Measurements from ENCODE around the gene ARHGAP22. TPM values are rescaled to one million over a fixed set of nuclear protein-coding genes. Genes with fewer than 3 reads are reported as not detected.

The ARHGAP22 gene
- total RNA-seq, 1 donor from 2014 or later = 1.9 TPM

GRCh38 chr10:48576501-48576900 lies 28.4 kb downstream of the ARHGAP22 start:
- Mint-ChIP-seq H3K27me3 (ENCODE audit: unreplicated experiment) (no peaks in the 10 kb centered on the region), H3K4me3 (ENCODE audit: unreplicated experiment) (no peak overlapping the region)

GRCh38 chr10:48575901-48576300 lies 29.0 kb downstream of the ARHGAP22 start:
- TF ChIP-seq CTCF (IDR thresholded peaks at IDR 0.05; ENCODE audit: unreplicated experiment) = no peak
- Mint-ChIP-seq H3K9me3 (ENCODE audit: unreplicated experiment) (no peaks in the 10 kb centered on the region), H3K4me1 (ENCODE audit: unreplicated experiment) (peaks cover 6% of the 10 kb centered on the region), H3K4me3 (ENCODE audit: unreplicated experiment) (no peak overlapping the region), H3K27ac (ENCODE audit: unreplicated experiment) (no peak overlapping the region), H3K27me3 (ENCODE audit: unreplicated experiment) (no peaks in the 10 kb centered on the region), H3K36me3 (ENCODE audit: low read depth, unreplicated experiment) (no peaks in the 10 kb centered on the region)
- no peak for DNase-seq (ENCODE audit: low spot score)

More at GRCh38 chr10:48576501-48576900, 28.4 kb downstream of the ARHGAP22 start:
- H3K9me3 Mint-ChIP-seq (ENCODE audit: unreplicated experiment) = no peaks in the 10 kb centered on the region
- no peak for TF ChIP-seq CTCF (IDR thresholded peaks at IDR 0.05; ENCODE audit: unreplicated experiment)
- H3K27ac Mint-ChIP-seq (ENCODE audit: unreplicated experiment) = no peak overlapping the region
- H3K4me1 Mint-ChIP-seq (ENCODE audit: unreplicated experiment) = peaks cover 6% of the 10 kb centered on the region
- H3K36me3 Mint-ChIP-seq (ENCODE audit: low read depth, unreplicated experiment) = no peaks in the 10 kb centered on the region
- DNase-seq (ENCODE audit: low spot score) = no peak

GRCh38 chr10:48574817-48575380 lies 30.0 kb downstream of the ARHGAP22 start:
- Mint-ChIP-seq H3K4me1 (ENCODE audit: unreplicated experiment) (peaks cover 6% of the 10 kb centered on the region), H3K36me3 (ENCODE audit: low read depth, unreplicated experiment) (no peaks in the 10 kb centered on the region), H3K4me3 (ENCODE audit: unreplicated experiment) (no peak overlapping the region), H3K9me3 (ENCODE audit: unreplicated experiment) (no peaks in the 10 kb centered on the region), H3K27ac (ENCODE audit: unreplicated experiment) (no peak overlapping the region), H3K27me3 (ENCODE audit: unreplicated experiment) (no peaks in the 10 kb centered on the region)
- no peak for DNase-seq (ENCODE audit: low spot score)
- TF ChIP-seq CTCF (IDR thresholded peaks at IDR 0.05; ENCODE audit: unreplicated experiment) = no peak

- Mint-ChIP-seq H3K4me3 (ENCODE audit: unreplicated experiment) (no peak overlapping the region), H3K36me3 (ENCODE audit: low read depth, unreplicated experiment) (no peaks in the 10 kb centered on the region), H3K9me3 (ENCODE audit: unreplicated experiment) (no peaks in the 10 kb centered on the region), H3K27me3 (ENCODE audit: unreplicated experiment) (peaks cover 2% of the 10 kb centered on the region), H3K4me1 (ENCODE audit: unreplicated experiment) (peaks cover 6% of the 10 kb centered on the region), H3K27ac (ENCODE audit: unreplicated experiment) (no peak overlapping the region)
- no peak for DNase-seq (ENCODE audit: low spot score)
- no peak for TF ChIP-seq CTCF (IDR thresholded peaks at IDR 0.05; ENCODE audit: unreplicated experiment)
Observed at GRCh38 chr10:48574322-48574796, 30.5 kb downstream of the ARHGAP22 start.

GRCh38 chr10:48573045-48573444 lies 31.8 kb downstream of the ARHGAP22 start:
- Mint-ChIP-seq H3K4me1 (ENCODE audit: unreplicated experiment) (peaks cover 6% of the 10 kb centered on the region), H3K9me3 (ENCODE audit: unreplicated experiment) (no peaks in the 10 kb centered on the region), H3K27me3 (ENCODE audit: unreplicated experiment) (peaks cover 2% of the 10 kb centered on the region), H3K4me3 (ENCODE audit: unreplicated experiment) (no peak overlapping the region), H3K36me3 (ENCODE audit: low read depth, unreplicated experiment) (no peaks in the 10 kb centered on the region), H3K27ac (ENCODE audit: unreplicated experiment) (no peak overlapping the region)
- no peak for DNase-seq (ENCODE audit: low spot score)
- no peak for TF ChIP-seq CTCF (IDR thresholded peaks at IDR 0.05; ENCODE audit: unreplicated experiment)
